Central memory CD8-positive, alpha-beta T cell (primary cell): Measurements from ENCODE around the gene R3HDM2.

ENCODE experiments used
- ATAC-seq: fragments of 150-1000 bp; cut with Tn5 transposase; replicated peaks from 2 replicates; pipeline ENCODE4 v1.10.0; 2022; ENCODE audit warnings: mild to moderate bottlenecking, moderate FRiP score, moderate number of reproducible peaks; ENCODE audit not compliant: poor library complexity, severe bottlenecking; ENCODE audit errors: extremely low read depth
- DNase-seq, 2 donors: peaks; one replicate each; pipeline ENCODE4 v3.0.0; 2021; ENCODE audit warnings: low spot score in 2 of 2
- H3K27ac Mint-ChIP-seq: one replicate; pipeline ENCODE4 v1.8.0; 2022; ENCODE audit warnings: low read depth, mild to moderate bottlenecking, moderate library complexity, mixed read lengths
- H3K27me3 Mint-ChIP-seq: one replicate; pipeline ENCODE4 v1.8.0; 2022; ENCODE audit warnings: mixed read lengths
- H3K36me3 Mint-ChIP-seq: one replicate; pipeline ENCODE4 v1.8.0; 2022; ENCODE audit warnings: mild to moderate bottlenecking, moderate library complexity, mixed read lengths; ENCODE audit not compliant: insufficient read depth
- H3K4me1 Mint-ChIP-seq: one replicate; pipeline ENCODE4 v1.8.0; 2022; ENCODE audit warnings: mixed read lengths
- H3K4me3 Mint-ChIP-seq: one replicate; pipeline ENCODE4 v1.8.0; 2022; ENCODE audit warnings: mild to moderate bottlenecking, moderate library complexity, mixed read lengths
- H3K9me3 Mint-ChIP-seq: one replicate; pipeline ENCODE4 v1.8.0; 2022; ENCODE audit warnings: mixed read lengths

Gene R3HDM2

DNA sequence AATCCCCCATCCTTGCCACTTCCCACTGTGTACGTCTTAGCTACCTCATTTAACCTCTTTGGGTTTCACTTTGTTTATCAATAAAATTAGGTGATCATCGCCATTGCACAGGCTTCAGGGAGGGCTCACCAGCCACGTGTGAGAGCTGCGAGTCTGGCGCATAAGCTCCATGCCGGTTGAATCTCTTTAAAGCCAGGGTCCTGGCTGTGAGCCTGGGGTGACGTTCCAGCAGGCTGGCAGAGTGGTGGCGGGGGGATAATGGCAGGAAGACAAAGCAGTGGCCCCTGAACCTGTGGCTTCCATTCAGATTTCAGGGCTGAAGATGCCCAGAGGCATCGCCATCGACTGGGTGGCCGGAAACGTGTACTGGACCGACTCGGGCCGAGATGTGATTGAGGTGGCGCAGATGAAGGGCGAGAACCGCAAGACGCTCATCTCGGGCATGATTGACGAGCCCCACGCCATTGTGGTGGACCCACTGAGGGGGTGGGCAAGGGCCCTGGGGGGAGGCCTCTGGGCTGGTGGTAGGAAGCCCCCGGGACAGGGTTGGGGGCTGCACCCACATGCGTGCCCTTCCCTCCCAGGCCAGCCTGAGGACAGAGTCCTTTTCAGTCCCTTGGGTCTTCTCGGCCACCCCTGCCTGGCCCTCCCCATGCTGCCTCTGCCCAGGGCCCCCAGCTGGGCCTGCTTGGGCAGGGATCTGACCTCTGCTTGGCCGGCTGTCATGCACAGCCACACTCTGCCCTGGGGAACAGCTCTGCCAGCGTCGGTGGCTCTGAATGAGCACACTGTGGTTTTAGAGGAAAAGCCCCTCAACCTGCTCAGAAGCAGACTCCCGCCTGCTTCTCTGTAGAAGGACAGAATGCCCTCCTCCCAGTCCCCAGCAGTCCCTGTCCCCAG, 222.9 kb downstream of the R3HDM2 start:
- Mint-ChIP-seq H3K27me3 (peaks cover 8% of the 10 kb centered on the region), H3K4me3 (no peak overlapping the region), H3K36me3 (peaks cover 3% of the 10 kb centered on the region), H3K9me3 (no peaks in the 10 kb centered on the region), H3K4me1 (no peaks in the 10 kb centered on the region), H3K27ac (no peak overlapping the region)
- ATAC-seq (no peak), DNase-seq (no peak)

DNA sequence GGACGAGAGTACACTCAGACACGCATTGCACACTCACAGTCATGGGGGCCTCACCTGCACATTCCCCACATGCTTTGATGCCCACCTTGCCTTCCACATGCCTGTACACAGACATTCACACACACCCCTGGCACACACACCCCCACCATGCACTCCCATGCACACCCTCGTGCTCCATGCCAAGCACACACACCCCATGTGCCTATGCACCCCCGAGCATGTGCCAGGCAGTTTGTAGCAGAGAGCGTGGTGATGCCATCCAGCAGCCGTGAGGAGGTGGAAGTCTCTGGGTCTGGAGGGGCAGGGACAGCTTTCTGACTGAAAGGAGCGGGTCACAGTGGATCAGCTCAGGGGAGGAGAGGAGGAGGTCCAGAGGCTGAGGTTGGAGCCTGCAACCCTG, 224.9 kb downstream of the R3HDM2 start:
- ATAC-seq (no peak), DNase-seq (no peak)
- H3K27ac Mint-ChIP-seq = no peak overlapping the region
- no peaks in the 10 kb centered on the region for H3K27me3 Mint-ChIP-seq
- H3K9me3 Mint-ChIP-seq = no peaks in the 10 kb centered on the region
- H3K4me1 Mint-ChIP-seq = no peaks in the 10 kb centered on the region
- H3K36me3 Mint-ChIP-seq = peaks cover 2% of the 10 kb centered on the region
- no peak overlapping the region for H3K4me3 Mint-ChIP-seq

DNA sequence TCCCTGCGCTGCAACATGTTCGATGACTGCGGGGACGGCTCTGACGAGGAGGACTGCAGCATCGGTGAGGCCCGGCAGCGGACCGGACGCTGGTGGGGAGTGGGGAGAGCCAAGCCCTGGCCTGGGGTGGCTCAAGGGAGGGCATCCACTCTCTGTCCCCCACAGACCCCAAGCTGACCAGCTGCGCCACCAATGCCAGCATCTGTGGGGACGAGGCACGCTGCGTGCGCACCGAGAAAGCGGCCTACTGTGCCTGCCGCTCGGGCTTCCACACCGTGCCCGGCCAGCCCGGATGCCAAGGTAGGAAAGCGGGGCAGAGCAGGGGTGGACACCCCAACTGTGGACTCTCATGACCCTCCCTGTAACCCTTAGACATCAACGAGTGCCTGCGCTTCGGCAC, 225.7 kb downstream of the R3HDM2 start:
- Mint-ChIP-seq H3K4me3 (no peak overlapping the region), H3K4me1 (no peaks in the 10 kb centered on the region), H3K27ac (no peak overlapping the region), H3K9me3 (no peaks in the 10 kb centered on the region), H3K36me3 (peaks cover 2% of the 10 kb centered on the region), H3K27me3 (no peaks in the 10 kb centered on the region)
- DNase-seq (no peak), ATAC-seq (no peak)

DNA sequence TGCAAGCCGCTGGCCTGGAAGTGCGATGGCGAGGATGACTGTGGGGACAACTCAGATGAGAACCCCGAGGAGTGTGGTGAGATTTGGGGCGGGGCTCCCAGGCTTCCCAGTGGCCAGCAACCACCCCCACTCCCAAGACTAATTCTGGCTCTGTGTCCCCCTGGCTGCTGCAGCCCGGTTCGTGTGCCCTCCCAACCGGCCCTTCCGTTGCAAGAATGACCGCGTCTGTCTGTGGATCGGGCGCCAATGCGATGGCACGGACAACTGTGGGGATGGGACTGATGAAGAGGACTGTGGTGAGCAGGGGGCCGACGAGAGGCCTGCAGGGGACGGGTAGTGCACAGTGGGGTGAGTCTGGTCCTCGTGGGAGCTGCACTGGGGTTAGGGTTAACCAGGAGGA, 226.4 kb downstream of the R3HDM2 start:
- H3K36me3 Mint-ChIP-seq = no peaks in the 10 kb centered on the region
- ATAC-seq (no peak), DNase-seq (no peak)
- no peaks in the 10 kb centered on the region for H3K4me1 Mint-ChIP-seq
- H3K27me3 Mint-ChIP-seq = no peaks in the 10 kb centered on the region
- no peak overlapping the region for H3K4me3 Mint-ChIP-seq
- H3K27ac Mint-ChIP-seq = no peak overlapping the region
- no peaks in the 10 kb centered on the region for H3K9me3 Mint-ChIP-seq

- Mint-ChIP-seq H3K9me3 (no peaks in the 10 kb centered on the region), H3K4me3 (no peak overlapping the region), H3K36me3 (no peaks in the 10 kb centered on the region), H3K27ac (no peak overlapping the region), H3K27me3 (no peaks in the 10 kb centered on the region), H3K4me1 (no peaks in the 10 kb centered on the region)
- ATAC-seq = no peak
- no peak for DNase-seq
Measured at GRCh38 chr12:57203791-57204190, 227.1 kb downstream of the R3HDM2 start.
